SK-N-SH (cell line): Measurements from ENCODE around the gene LDHD.

Source experiments
- CHD2 ChIP-seq: fragments of 150-350 bp; IDR thresholded peaks from 2 replicates; pipeline ENCODE4 v1.6.1; 2018; ENCODE audit warnings: low read length; ENCODE audit not compliant: partially characterized antibody
- EP300 ChIP-seq, 2 experiments: IDR thresholded peaks; 2 replicates each; pipeline versions ENCODE4 v1.4.0 to v1.6.1; 2012; ENCODE audit warnings: borderline replicate concordance in 1 of 2, low read depth in 1 of 2, low read length in 1 of 2
- FOXM1 ChIP-seq: IDR thresholded peaks from 2 replicates; pipeline ENCODE4 v1.4.0; 2012; ENCODE audit warnings: low read depth, mild to moderate bottlenecking
- GABPA ChIP-seq: IDR thresholded peaks from 2 replicates; pipeline ENCODE4 v1.4.0; 2012; ENCODE audit warnings: low read depth, mild to moderate bottlenecking
- NFIC ChIP-seq: IDR thresholded peaks from 2 replicates; pipeline ENCODE4 v1.4.0; 2012; ENCODE audit warnings: borderline replicate concordance
- POLR2AphosphoS5 ChIP-seq: IDR thresholded peaks from 2 replicates; pipeline ENCODE4 v1.6.1; 2012; ENCODE audit warnings: low read depth, low read length
- RCOR1 ChIP-seq: fragments of 150-350 bp; IDR thresholded peaks from 2 replicates; pipeline ENCODE4 v1.6.1; 2017; ENCODE audit warnings: antibody characterized with exemption, low read length
- RFX5 ChIP-seq: IDR thresholded peaks from 2 replicates; pipeline ENCODE4 v1.6.1; 2012; ENCODE audit warnings: mild to moderate bottlenecking, improper control_type of control experiment, low read length
- TF ChIP-seq, protein P1 (sequence below): fragments of 200-600 bp; sonication (generic); IDR thresholded peaks from 2 replicates; pipeline ENCODE4 v1.6.1; 2017; ENCODE audit warnings: antibody characterized with exemption, mild to moderate bottlenecking, moderate library complexity
- TF ChIP-seq, protein P2 (sequence below): fragments of 150-350 bp; IDR thresholded peaks from 2 replicates; pipeline ENCODE4 v1.6.1; 2017; ENCODE audit warnings: antibody characterized with exemption, low read length, low read depth, borderline replicate concordance
- TF ChIP-seq, protein P3 (sequence below): IDR thresholded peaks from 2 replicates; pipeline ENCODE4 v1.6.1; 2012; ENCODE audit warnings: mild to moderate bottlenecking, low read depth, low read length, moderate library complexity

- TF ChIP-seq, protein P1, sequence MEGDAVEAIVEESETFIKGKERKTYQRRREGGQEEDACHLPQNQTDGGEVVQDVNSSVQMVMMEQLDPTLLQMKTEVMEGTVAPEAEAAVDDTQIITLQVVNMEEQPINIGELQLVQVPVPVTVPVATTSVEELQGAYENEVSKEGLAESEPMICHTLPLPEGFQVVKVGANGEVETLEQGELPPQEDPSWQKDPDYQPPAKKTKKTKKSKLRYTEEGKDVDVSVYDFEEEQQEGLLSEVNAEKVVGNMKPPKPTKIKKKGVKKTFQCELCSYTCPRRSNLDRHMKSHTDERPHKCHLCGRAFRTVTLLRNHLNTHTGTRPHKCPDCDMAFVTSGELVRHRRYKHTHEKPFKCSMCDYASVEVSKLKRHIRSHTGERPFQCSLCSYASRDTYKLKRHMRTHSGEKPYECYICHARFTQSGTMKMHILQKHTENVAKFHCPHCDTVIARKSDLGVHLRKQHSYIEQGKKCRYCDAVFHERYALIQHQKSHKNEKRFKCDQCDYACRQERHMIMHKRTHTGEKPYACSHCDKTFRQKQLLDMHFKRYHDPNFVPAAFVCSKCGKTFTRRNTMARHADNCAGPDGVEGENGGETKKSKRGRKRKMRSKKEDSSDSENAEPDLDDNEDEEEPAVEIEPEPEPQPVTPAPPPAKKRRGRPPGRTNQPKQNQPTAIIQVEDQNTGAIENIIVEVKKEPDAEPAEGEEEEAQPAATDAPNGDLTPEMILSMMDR: no peak
- no peak for TF ChIP-seq NFIC
- no peak for TF ChIP-seq RCOR1
- TF ChIP-seq, protein P2, sequence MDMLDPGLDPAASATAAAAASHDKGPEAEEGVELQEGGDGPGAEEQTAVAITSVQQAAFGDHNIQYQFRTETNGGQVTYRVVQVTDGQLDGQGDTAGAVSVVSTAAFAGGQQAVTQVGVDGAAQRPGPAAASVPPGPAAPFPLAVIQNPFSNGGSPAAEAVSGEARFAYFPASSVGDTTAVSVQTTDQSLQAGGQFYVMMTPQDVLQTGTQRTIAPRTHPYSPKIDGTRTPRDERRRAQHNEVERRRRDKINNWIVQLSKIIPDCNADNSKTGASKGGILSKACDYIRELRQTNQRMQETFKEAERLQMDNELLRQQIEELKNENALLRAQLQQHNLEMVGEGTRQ: no peak
- no peak for TF ChIP-seq EP300 (IDR thresholded peaks at IDR 0.05; ENCODE audit: borderline replicate concordance in 1 of 2, low read depth in 1 of 2, low read length in 1 of 2)
- TF ChIP-seq, protein P3, sequence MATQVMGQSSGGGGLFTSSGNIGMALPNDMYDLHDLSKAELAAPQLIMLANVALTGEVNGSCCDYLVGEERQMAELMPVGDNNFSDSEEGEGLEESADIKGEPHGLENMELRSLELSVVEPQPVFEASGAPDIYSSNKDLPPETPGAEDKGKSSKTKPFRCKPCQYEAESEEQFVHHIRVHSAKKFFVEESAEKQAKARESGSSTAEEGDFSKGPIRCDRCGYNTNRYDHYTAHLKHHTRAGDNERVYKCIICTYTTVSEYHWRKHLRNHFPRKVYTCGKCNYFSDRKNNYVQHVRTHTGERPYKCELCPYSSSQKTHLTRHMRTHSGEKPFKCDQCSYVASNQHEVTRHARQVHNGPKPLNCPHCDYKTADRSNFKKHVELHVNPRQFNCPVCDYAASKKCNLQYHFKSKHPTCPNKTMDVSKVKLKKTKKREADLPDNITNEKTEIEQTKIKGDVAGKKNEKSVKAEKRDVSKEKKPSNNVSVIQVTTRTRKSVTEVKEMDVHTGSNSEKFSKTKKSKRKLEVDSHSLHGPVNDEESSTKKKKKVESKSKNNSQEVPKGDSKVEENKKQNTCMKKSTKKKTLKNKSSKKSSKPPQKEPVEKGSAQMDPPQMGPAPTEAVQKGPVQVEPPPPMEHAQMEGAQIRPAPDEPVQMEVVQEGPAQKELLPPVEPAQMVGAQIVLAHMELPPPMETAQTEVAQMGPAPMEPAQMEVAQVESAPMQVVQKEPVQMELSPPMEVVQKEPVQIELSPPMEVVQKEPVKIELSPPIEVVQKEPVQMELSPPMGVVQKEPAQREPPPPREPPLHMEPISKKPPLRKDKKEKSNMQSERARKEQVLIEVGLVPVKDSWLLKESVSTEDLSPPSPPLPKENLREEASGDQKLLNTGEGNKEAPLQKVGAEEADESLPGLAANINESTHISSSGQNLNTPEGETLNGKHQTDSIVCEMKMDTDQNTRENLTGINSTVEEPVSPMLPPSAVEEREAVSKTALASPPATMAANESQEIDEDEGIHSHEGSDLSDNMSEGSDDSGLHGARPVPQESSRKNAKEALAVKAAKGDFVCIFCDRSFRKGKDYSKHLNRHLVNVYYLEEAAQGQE: no peak
- TF ChIP-seq POLR2AphosphoS5: no peak
- TF ChIP-seq GABPA: no peak
- TF ChIP-seq FOXM1: no peak
- TF ChIP-seq CHD2: no peak
- TF ChIP-seq RFX5: no peak
Measured at GRCh38 chr16:75074304-75074793, 42.2 kb downstream of the LDHD start.
